K562 (cell line): ENCODE results near the gene CST4. TPM values are rescaled to one million over a fixed set of nuclear protein-coding genes. Genes with fewer than 3 reads are reported as not detected.

Experiments used
- ATAC-seq: fragments of 200-7000 bp; cut with Tn5 transposase; 3 replicates; pipeline ENCODE4 v1.9.1; 2020; ENCODE audit warnings: moderate library complexity
- BruUV-seq: library from RNA; stranded (reverse); fragments of 400-500 nt; replicated peaks from 2 replicates; lab custom pipeline; 2021; lab: Mats Ljungman, UMichigan
- CTCF ChIA-PET: fragments of 300-600 bp; formaldehyde crosslinking; extraction: SDS; loops from one replicate; lab custom pipeline; 2021; ENCODE audit warnings: low intra/inter-chr PET ratio; lab: Yijun Ruan, JAX
- POLR2A ChIA-PET: fragments of 300-600, 350-650 bp; sonication (Branson Sonifier 250); formaldehyde crosslinking; extraction: SDS; loops from one replicate; lab custom pipeline; 2021; ENCODE audit warnings: antibody characterized with exemption, inconsistent platforms; lab: Yijun Ruan, JAX
- DNase-seq, 4 experiments: peaks; one replicate each; pipeline versions ENCODE4 v3.0.0 to v3.0.0-alpha.2; 2011 to 2018; ENCODE audit warnings: low spot score in 3 of 4, mixed read lengths in 3 of 4; ENCODE audit errors: extremely low read depth in 1 of 4
- FAIRE-seq: peaks from 2 replicates; lab custom pipeline; 2011; peaks lifted over from hg19 to GRCh38; lab: Jason Lieb, UNC
- H2AFZ ChIP-seq: 2 replicates; pipeline ENCODE4 v1.6.0; 2011; ENCODE audit warnings: low read depth, low read length, control low read depth, inconsistent platforms
- H3K27ac ChIP-seq: fragments of 200-600 bp; 3 replicates; pipeline ENCODE4 v1.8.0; 2011; ENCODE audit warnings: low read depth, mild to moderate bottlenecking, control low read depth, inconsistent platforms, low read length, moderate library complexity, mixed read lengths; ENCODE audit errors: extremely low read depth
- H3K27me3 ChIP-seq, 2 experiments: fragments of 300-600 bp in 1 of 2; 2 replicates in 1 of 2; 3 replicates in 1 of 2; pipeline versions ENCODE4 v1.6.0 to v1.8.0; 2011; ENCODE audit warnings: inconsistent platforms in 2 of 2, low read length in 2 of 2, mild to moderate bottlenecking in 1 of 2, mixed read lengths in 1 of 2, moderate library complexity in 1 of 2; ENCODE audit not compliant: control insufficient read depth in 2 of 2, insufficient read depth in 2 of 2
- H3K36me3 ChIP-seq: fragments of 300-600 bp; 3 replicates; pipeline ENCODE4 v1.8.0; 2011; ENCODE audit warnings: mild to moderate bottlenecking, low read length, inconsistent platforms; ENCODE audit not compliant: control insufficient read depth, insufficient read depth
- H3K4me1 ChIP-seq, 2 experiments: fragments of 200-600 bp in 1 of 2; replicated peaks in 1 of 2; 2 replicates in 1 of 2; 3 replicates in 1 of 2; pipeline versions ENCODE4 v1.5.1 to v1.8.0; 2011; ENCODE audit warnings: inconsistent platforms in 2 of 2, low read length in 2 of 2, mild to moderate bottlenecking in 1 of 2, mixed read lengths in 1 of 2, moderate library complexity in 1 of 2; ENCODE audit not compliant: control insufficient read depth in 2 of 2, insufficient read depth in 2 of 2
- H3K4me2 ChIP-seq: 2 replicates; pipeline ENCODE4 v1.6.1; 2011; ENCODE audit warnings: low read length, control low read depth, inconsistent platforms, mixed read lengths; ENCODE audit not compliant: insufficient read depth
- H3K4me3 ChIP-seq: fragments of 200-600 bp; sonication (generic), shearing (Covaris generic); 2 replicates; pipeline ENCODE4 v1.5.1; 2016; ENCODE audit warnings: control low read depth, inconsistent platforms
- H3K79me2 ChIP-seq: fragments of 200-600 bp; 3 replicates; pipeline ENCODE4 v1.8.0; 2011; ENCODE audit warnings: low read length, inconsistent platforms; ENCODE audit not compliant: control insufficient read depth, insufficient read depth
- H3K9ac ChIP-seq, 2 experiments: 2 replicates each; pipeline versions ENCODE4 v1.6.0 to v1.6.1; 2011; ENCODE audit warnings: low read depth in 2 of 2, low read length in 2 of 2, control low read depth in 1 of 2, inconsistent platforms in 1 of 2, mild to moderate bottlenecking in 1 of 2, mixed read lengths in 1 of 2; ENCODE audit not compliant: insufficient read depth in 1 of 2
- H3K9me1 ChIP-seq: one replicate; pipeline ENCODE4 v1.6.0; 2011; ENCODE audit warnings: inconsistent platforms, mild to moderate bottlenecking, low read length, moderate library complexity; ENCODE audit not compliant: control insufficient read depth, insufficient read depth
- H3K9me3 ChIP-seq: replicated peaks from 2 replicates; pipeline ENCODE4 v1.5.1; 2011; ENCODE audit warnings: low read depth, low read length, inconsistent platforms; ENCODE audit not compliant: control insufficient read depth, insufficient read depth
- H4K20me1 ChIP-seq: replicated peaks from 2 replicates; pipeline ENCODE4 v1.6.1; 2011; ENCODE audit warnings: low read length, inconsistent platforms, mixed read lengths; ENCODE audit not compliant: control insufficient read depth, insufficient read depth
- CREBBP ChIP-seq: IDR thresholded peaks from one replicate; pipeline ENCODE4 v1.6.1; 2012; ENCODE audit warnings: low read depth, mild to moderate bottlenecking, control low read depth, inconsistent platforms, low read length
- FOXA1 ChIP-seq: fragments of 450-650 bp; IDR thresholded peaks from 2 replicates; pipeline ENCODE4 v1.6.1; 2016; ENCODE audit warnings: mild to moderate bottlenecking, borderline replicate concordance
- PHB2 ChIP-seq: fragments of 450-650 bp; IDR thresholded peaks from 2 replicates; pipeline ENCODE4 v1.6.1; 2017; ENCODE audit warnings: low read depth
- PHF21A ChIP-seq: fragments of 450-650 bp; IDR thresholded peaks from 2 replicates; pipeline ENCODE4 v1.6.1; 2017; ENCODE audit warnings: low read depth, borderline replicate concordance
- TEAD4 ChIP-seq, 2 experiments: sonication (generic) in 1 of 2; formaldehyde crosslinking in 1 of 2; IDR thresholded peaks; 2 replicates each; pipeline versions ENCODE4 v1.6.1 to v1.8.0; 2012 to 2022; ENCODE audit warnings: borderline replicate concordance in 1 of 2, inconsistent platforms in 1 of 2, low read length in 1 of 2, mild to moderate bottlenecking in 1 of 2, missing genetic modification reagents in 1 of 2
- ZNF584 ChIP-seq: fragments of 200-800 bp; sonication (Bioruptor generic); IDR thresholded peaks from 2 replicates; pipeline ENCODE4 v1.6.1; 2016; ENCODE audit warnings: low read depth, mild to moderate bottlenecking, missing genetic modification characterization, missing compliant biosample characterization
- WGBS: fragments of 100-300 bp; shearing (Covaris generic); methylation state at CpG from one replicate; pipeline ENCODE4 v1.1.6; 2016; ENCODE audit warnings: low coverage, mixed read lengths; ENCODE audit not compliant: insufficient coverage; ENCODE audit errors: missing lambda C conversion rate; 5-methylcytosine and 5-hydroxymethylcytosine counted together
- in situ Hi-C: fragments of 300-500 bp; cut with MboI; formaldehyde crosslinking; loops from 4 replicates; pipeline ENCODE4 v1.15.0; 2018; ENCODE audit warnings: inconsistent platforms, mixed read lengths
- intact Hi-C: fragments of 100-400 bp; cut with micrococcal nuclease; formaldehyde crosslinking; loops from 2 replicates; pipeline ENCODE4 v1.14.2; 2022
- polyA plus RNA-seq, 8 experiments: library from polyadenylated mRNA; depleted of rRNA in 4 of 8; stranded (reverse) in 5 of 8; unstranded in 3 of 8; fragments of >200 nt; fragmentation: Nextera tagmentation in 2 of 8; fragmentation: Illumina TruSeq in 1 of 8; extraction: Ambion mirVana in 2 of 8; extraction: Trizol in 1 of 8; gene quantifications; 2 replicates each; pipeline versions ENCODE4 v1.2.1 to v1.2.3, GENCODE V29; 2011 to 2014; ENCODE audit warnings: inconsistent platforms in 1 of 8, missing spikeins in 1 of 8
- total RNA-seq, 7 experiments: library from RNA; depleted of rRNA in 6 of 7; stranded (reverse); fragments of >200 nt in 6 of 7; fragmentation: Illumina TruSeq in 2 of 7; extraction: Trizol in 2 of 7; gene quantifications; 2 replicates each; pipeline versions ENCODE4 v1.2.1 to v1.2.3, GENCODE V29; 2011 to 2021; ENCODE audit warnings: low replicate concordance in 1 of 7
- TF ChIP-seq, protein P1 (sequence below): fragments of 200-800 bp; sonication (Bioruptor generic); IDR thresholded peaks from 2 replicates; pipeline ENCODE4 v1.6.1; 2016; ENCODE audit warnings: missing genetic modification characterization, missing compliant biosample characterization
- TF ChIP-seq, protein P2 (sequence below): fragments of 450-650 bp; IDR thresholded peaks from 2 replicates; pipeline ENCODE4 v1.6.1; 2016; ENCODE audit warnings: antibody characterized with exemption

CST4 gene
- total and polyA plus RNA-seq, 9 of the 15 experiments (the other 6 are each of a cell fraction or from before 2014, with no cell fraction given) = not detected

DNA sequence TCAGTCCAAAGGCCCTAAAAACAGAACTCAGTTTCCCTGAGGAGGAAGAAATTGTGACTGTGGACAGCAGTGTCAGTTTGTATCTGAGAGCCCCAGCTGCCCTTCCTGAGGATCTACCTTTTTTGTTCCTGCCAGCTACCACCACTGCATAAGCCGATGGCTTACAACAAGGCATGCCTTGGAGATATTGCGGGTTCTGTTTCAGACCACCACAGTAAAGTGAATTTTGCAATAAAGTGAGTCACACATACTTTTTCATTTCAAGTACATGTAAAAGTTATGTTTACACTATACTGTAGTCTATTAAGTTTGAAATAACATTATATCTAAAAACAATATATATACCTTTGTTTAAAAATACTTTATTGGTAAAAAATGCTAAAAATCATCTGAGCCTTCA lies 41.5 kb downstream of the CST4 start:
- POLR2A ChIA-PET = no interaction called here
- no peaks in the 10 kb centered on the region for H3K79me2 ChIP-seq
- intact Hi-C loops = no loop called here
- no peaks in the 10 kb centered on the region for H4K20me1 ChIP-seq
- CTCF ChIA-PET = interaction anchor here (0.7 kb wide), 1 partner anchor 67 kb away, joined by 5 read pairs; no protein-coding TSS in a partner anchor
- H3K36me3 ChIP-seq = no peaks in the 10 kb centered on the region
- no peak overlapping the region for H3K9ac ChIP-seq
- no peak for TF ChIP-seq FOXA1
- no peak for TF ChIP-seq TEAD4 (IDR thresholded peaks at IDR 0.05; ENCODE audit: low read length)
- TF ChIP-seq TEAD4 (CRISPR knock-in tag; IDR thresholded peaks at IDR 0.05; ENCODE audit: borderline replicate concordance) = no peak
- no peak for TF ChIP-seq PHB2
- TF ChIP-seq ZNF584 (CRISPR knock-in tag) = no peak
- TF ChIP-seq PHF21A = no peak
- no peak for TF ChIP-seq CREBBP
- TF ChIP-seq, protein P1, sequence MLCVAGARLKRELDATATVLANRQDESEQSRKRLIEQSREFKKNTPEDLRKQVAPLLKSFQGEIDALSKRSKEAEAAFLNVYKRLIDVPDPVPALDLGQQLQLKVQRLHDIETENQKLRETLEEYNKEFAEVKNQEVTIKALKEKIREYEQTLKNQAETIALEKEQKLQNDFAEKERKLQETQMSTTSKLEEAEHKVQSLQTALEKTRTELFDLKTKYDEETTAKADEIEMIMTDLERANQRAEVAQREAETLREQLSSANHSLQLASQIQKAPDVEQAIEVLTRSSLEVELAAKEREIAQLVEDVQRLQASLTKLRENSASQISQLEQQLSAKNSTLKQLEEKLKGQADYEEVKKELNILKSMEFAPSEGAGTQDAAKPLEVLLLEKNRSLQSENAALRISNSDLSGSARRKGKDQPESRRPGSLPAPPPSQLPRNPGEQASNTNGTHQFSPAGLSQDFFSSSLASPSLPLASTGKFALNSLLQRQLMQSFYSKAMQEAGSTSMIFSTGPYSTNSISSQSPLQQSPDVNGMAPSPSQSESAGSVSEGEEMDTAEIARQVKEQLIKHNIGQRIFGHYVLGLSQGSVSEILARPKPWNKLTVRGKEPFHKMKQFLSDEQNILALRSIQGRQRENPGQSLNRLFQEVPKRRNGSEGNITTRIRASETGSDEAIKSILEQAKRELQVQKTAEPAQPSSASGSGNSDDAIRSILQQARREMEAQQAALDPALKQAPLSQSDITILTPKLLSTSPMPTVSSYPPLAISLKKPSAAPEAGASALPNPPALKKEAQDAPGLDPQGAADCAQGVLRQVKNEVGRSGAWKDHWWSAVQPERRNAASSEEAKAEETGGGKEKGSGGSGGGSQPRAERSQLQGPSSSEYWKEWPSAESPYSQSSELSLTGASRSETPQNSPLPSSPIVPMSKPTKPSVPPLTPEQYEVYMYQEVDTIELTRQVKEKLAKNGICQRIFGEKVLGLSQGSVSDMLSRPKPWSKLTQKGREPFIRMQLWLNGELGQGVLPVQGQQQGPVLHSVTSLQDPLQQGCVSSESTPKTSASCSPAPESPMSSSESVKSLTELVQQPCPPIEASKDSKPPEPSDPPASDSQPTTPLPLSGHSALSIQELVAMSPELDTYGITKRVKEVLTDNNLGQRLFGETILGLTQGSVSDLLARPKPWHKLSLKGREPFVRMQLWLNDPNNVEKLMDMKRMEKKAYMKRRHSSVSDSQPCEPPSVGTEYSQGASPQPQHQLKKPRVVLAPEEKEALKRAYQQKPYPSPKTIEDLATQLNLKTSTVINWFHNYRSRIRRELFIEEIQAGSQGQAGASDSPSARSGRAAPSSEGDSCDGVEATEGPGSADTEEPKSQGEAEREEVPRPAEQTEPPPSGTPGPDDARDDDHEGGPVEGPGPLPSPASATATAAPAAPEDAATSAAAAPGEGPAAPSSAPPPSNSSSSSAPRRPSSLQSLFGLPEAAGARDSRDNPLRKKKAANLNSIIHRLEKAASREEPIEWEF (CRISPR knock-in tag) = no peak
- TF ChIP-seq, protein P2, sequence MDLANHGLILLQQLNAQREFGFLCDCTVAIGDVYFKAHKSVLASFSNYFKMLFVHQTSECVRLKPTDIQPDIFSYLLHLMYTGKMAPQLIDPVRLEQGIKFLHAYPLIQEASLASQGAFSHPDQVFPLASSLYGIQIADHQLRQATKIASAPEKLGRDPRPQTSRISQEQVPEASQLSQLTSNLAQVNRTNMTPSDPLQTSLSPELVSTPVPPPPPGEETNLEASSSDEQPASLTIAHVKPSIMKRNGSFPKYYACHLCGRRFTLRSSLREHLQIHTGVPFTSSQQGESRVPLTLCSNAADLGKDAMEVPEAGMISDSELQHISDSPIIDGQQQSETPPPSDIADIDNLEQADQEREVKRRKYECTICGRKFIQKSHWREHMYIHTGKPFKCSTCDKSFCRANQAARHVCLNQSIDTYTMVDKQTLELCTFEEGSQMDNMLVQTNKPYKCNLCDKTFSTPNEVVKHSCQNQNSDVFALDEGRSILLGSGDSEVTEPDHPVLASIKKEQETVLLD = no peak
- TF ChIP-seq, all 486 proteins: peak for 0
- DNase-seq (no peak), FAIRE-seq (no peak), ATAC-seq (no peak)
- BruUV-seq = no TSS peak
- Histone ChIP-seq H3K9me1 (no peaks in the 10 kb centered on the region), H3K9me3 (no peaks in the 10 kb centered on the region), H3K4me2 (no peak overlapping the region), H3K4me1 (no peaks in the 10 kb centered on the region), H2AFZ (no peak overlapping the region), H3K4me3 (no peak overlapping the region), H3K27me3 (no peaks in the 10 kb centered on the region), H3K27ac (no peak overlapping the region)
- WGBS = 18% methylated on average over 2 of the region's 2 CpGs
- in situ Hi-C loops = no loop called here
